ENCODE measurements around the gene ALDH3B2.

Gene ALDH3B2

DNA sequence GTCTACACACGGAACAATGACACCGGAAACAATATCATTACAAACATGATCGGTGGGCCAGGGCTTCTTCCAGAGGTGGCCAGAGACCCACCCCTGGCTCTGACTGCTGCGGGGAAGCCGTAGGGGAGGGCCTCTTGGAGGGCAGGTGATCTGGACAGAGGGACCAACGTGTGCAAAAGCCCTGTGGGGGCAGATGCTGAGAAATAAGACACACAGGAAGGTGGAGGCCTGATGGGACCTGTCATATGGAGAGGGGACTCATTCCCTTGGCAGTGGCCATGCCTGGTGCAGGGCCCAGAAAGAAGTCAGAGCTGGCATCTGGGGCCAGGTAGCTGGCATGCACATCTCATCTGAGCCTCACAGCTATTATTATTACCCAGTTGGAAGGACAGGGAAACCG is 1.1 kb downstream of the ALDH3B2 start:
- Histone ChIP-seq H3K9me2 (replicated peaks; ENCODE audit: low read depth, low read length) (no peaks in the 10 kb centered on the region), H3K79me2 (ENCODE audit: insufficient read depth, low read length) (no peaks in the 10 kb centered on the region), H3K9me3 (ENCODE audit: insufficient read depth, low read depth, low read length) (no peaks in the 10 kb centered on the region), H3K4me3 (ENCODE audit: low read length, poor library complexity, severe bottlenecking) (no peak overlapping the region), H3K4me2 (ENCODE audit: low read depth, low read length, poor library complexity, severe bottlenecking) (no peak overlapping the region), H2AFZ (ENCODE audit: low read length) (no peak overlapping the region), H3K27me3 (ENCODE audit: insufficient read depth, low read length, poor library complexity, severe bottlenecking) (no peaks in the 10 kb centered on the region), H3K4me1 (ENCODE audit: insufficient read depth, low read length, poor library complexity, severe bottlenecking) (peaks cover 1% of the 10 kb centered on the region), H3K9ac (ENCODE audit: low read depth, low read length, poor library complexity, severe bottlenecking) (no peak overlapping the region), H3K36me3 (ENCODE audit: insufficient read depth, low read length) (no peaks in the 10 kb centered on the region), H4K20me1 (ENCODE audit: insufficient read depth, low read length, poor library complexity, severe bottlenecking) (no peaks in the 10 kb centered on the region), H3F3A (ENCODE audit: low read depth) (no peaks in the 10 kb centered on the region)
- TF ChIP-seq EZH2phosphoT487 (IDR thresholded peaks at IDR 0.05; ENCODE audit: borderline replicate concordance) (no peak), CTCF (conservative IDR thresholded peaks at IDR 0.05; ENCODE audit: low read length) (no peak)

GRCh38 chr11:67671211-67671520 is 3.3 kb downstream of the ALDH3B2 start:
- H3K4me2 ChIP-seq (ENCODE audit: low read depth, low read length, poor library complexity, severe bottlenecking) = no peak overlapping the region
- H3K27me3 ChIP-seq (ENCODE audit: insufficient read depth, low read length, poor library complexity, severe bottlenecking) = no peaks in the 10 kb centered on the region
- no peaks in the 10 kb centered on the region for H3K79me2 ChIP-seq (ENCODE audit: insufficient read depth, low read length)
- no peaks in the 10 kb centered on the region for H3K36me3 ChIP-seq (ENCODE audit: insufficient read depth, low read length)
- H3K9me3 ChIP-seq (ENCODE audit: insufficient read depth, low read depth, low read length) = no peaks in the 10 kb centered on the region
- H3K4me3 ChIP-seq (ENCODE audit: low read length, poor library complexity, severe bottlenecking) = no peak overlapping the region
- H3K9me2 ChIP-seq (replicated peaks; ENCODE audit: low read depth, low read length) = no peaks in the 10 kb centered on the region
- no peaks in the 10 kb centered on the region for H3F3A ChIP-seq (ENCODE audit: low read depth)
- H3K9ac ChIP-seq (ENCODE audit: low read depth, low read length, poor library complexity, severe bottlenecking) = no peak overlapping the region
- no peaks in the 10 kb centered on the region for H4K20me1 ChIP-seq (ENCODE audit: insufficient read depth, low read length, poor library complexity, severe bottlenecking)
- no peak overlapping the region for H2AFZ ChIP-seq (ENCODE audit: low read length)
- no peak for TF ChIP-seq EZH2phosphoT487 (IDR thresholded peaks at IDR 0.05; ENCODE audit: borderline replicate concordance)
- no peak for TF ChIP-seq CTCF (conservative IDR thresholded peaks at IDR 0.05; ENCODE audit: low read length)
- peaks cover 11% of the 10 kb centered on the region for H3K4me1 ChIP-seq (ENCODE audit: insufficient read depth, low read length, poor library complexity, severe bottlenecking)

DNA sequence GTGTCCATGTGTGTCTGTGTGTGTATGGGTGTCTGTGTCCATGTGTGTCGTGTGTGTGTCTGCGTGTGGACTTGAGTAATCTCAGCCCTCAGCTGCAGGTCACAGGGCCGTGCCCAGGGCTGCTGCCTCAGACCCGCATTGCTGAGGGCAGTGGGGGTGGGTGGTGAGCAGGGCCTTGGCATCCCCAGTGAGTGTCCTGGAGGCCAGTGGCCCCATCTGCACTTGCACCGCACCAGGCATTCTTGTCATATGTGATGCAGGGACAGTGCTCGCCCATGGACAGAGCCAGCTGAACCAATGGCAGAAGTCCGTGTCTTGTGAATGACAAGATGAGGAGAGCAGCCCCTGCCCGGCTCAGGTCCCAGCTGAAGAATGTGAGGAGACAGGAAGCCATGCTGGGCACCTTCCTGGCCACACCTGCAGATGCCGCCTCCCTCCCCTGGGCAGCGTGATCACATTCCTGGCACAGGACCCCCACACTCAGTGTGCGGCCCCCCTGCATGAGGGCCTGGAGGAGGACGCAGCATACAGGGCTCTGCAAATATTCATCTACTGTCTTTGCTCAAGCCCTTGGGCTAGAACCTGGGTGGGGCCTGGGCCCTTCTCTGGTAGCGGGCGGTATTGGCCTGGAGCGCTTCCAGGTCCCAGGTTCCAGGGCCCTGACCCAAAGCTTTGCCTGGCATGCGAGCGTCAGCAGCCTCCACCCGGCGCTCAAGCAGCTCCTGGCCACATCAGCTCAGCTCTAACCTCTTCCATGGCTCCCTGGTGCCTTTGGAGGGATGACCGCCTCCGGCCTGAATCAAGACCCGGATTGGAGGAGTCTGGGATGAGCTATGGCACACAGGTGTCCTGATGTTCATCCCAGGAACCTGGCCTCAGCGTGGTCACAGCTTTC is 3.9 kb downstream of the ALDH3B2 start:
- TF ChIP-seq EZH2phosphoT487 (IDR thresholded peaks at IDR 0.05; ENCODE audit: borderline replicate concordance) = no peak
- no peak for TF ChIP-seq CTCF (conservative IDR thresholded peaks at IDR 0.05; ENCODE audit: low read length)
- no peak overlapping the region for H3K4me2 ChIP-seq (ENCODE audit: low read depth, low read length, poor library complexity, severe bottlenecking)
- H4K20me1 ChIP-seq (ENCODE audit: insufficient read depth, low read length, poor library complexity, severe bottlenecking) = no peaks in the 10 kb centered on the region
- no peaks in the 10 kb centered on the region for H3K9me3 ChIP-seq (ENCODE audit: insufficient read depth, low read depth, low read length)
- no peak overlapping the region for H3K9ac ChIP-seq (ENCODE audit: low read depth, low read length, poor library complexity, severe bottlenecking)
- no peaks in the 10 kb centered on the region for H3K79me2 ChIP-seq (ENCODE audit: insufficient read depth, low read length)
- no peaks in the 10 kb centered on the region for H3K36me3 ChIP-seq (ENCODE audit: insufficient read depth, low read length)
- H3K27me3 ChIP-seq (ENCODE audit: insufficient read depth, low read length, poor library complexity, severe bottlenecking) = no peaks in the 10 kb centered on the region
- H3K4me1 ChIP-seq (ENCODE audit: insufficient read depth, low read length, poor library complexity, severe bottlenecking) = peaks cover 11% of the 10 kb centered on the region
- H2AFZ ChIP-seq (ENCODE audit: low read length) = no peak overlapping the region
- H3K4me3 ChIP-seq (ENCODE audit: low read length, poor library complexity, severe bottlenecking) = no peak overlapping the region
- H3F3A ChIP-seq (ENCODE audit: low read depth) = no peaks in the 10 kb centered on the region
- H3K9me2 ChIP-seq (replicated peaks; ENCODE audit: low read depth, low read length) = no peaks in the 10 kb centered on the region
